ENCODE measurements around the gene DNAJB1.
A peak's percentile ranks its signal among the peaks of the same experiment; 100 is the strongest.

Gene DNAJB1

GRCh38 chr19:14516746-14517438 is 1.3 kb downstream of the DNAJB1 start:
- no peaks in the 10 kb centered on the region for H3K27me3 ChIP-seq (ENCODE audit: control insufficient read depth, insufficient read depth, low read length)
- H3K36me3 ChIP-seq (ENCODE audit: control insufficient read depth, insufficient read depth, low read length), result peaks cover 29% of the 10 kb centered on the region
- H3K4me1 ChIP-seq (ENCODE audit: control insufficient read depth, insufficient read depth, low read length), result peaks cover 17% of the 10 kb centered on the region; the same call in 1 of the 2 replicates
- H3K4me3 ChIP-seq (ENCODE audit: low read depth, low read length), result peak overlapping the region; percentile 94
- no peaks in the 10 kb centered on the region for H3K9me3 ChIP-seq (ENCODE audit: control insufficient read depth, insufficient read depth, low read length)
- H3K9ac ChIP-seq (ENCODE audit: low read depth, low read length), result 0 out of 2 replicates have a peak overlapping the region, but pooled peaks have one; percentile 38
- H3K27ac ChIP-seq (ENCODE audit: low read depth, low read length), result no peak overlapping the region

DNA sequence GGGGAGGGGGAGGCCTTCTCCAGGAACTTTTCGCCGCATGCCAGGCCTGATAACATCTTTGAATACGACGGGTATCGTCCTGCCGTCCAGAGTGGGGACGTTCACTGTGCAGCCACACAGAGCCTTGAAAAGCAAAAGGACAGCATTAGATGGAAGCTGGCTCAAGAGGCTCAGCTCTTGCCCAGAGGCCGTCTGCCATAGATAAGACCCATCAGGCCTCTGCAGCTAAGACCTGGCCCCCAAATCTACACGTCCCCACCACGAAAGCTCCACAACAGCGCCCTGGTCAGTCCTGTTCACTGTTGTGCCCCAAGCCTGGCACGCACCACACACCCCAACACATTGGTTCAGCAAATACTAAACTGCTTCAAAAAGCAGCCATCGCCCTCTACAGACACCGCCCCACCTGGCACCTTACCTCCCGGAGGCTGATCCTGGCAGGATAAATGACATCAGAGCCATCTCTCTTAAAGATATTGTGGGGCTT is 2.1 kb downstream of the DNAJB1 start:
- no peak overlapping the region for H3K27ac ChIP-seq (ENCODE audit: low read depth, low read length)

DNA sequence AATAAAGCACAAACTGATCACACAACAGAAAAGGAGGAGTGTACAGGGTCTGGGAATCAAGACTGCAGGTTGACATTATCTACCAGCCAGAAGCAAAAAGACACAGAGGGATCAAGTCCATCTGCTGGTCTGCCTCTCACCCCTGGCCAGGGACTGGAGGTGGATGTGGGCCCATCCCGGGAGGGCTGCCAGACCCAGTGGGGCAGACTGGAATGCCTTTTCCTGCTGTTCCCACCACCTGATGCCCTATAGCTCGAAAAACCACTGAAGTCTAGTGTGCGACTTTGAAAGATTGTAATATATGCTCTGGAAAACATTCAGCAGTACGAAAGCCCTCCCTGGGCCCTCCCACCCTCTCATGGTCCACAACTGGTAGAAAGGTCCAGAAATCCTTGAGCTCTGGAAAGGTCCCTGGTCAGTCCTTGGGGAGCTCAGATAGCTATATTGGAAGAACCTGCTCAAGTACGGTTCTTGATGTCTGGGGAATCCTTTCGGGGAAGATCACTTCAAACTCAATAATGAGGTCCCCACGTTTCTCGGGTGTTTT is 2.6 kb downstream of the DNAJB1 start:
- H3K27ac ChIP-seq (ENCODE audit: low read depth, low read length), result no peak overlapping the region
- peaks cover 17% of the 10 kb centered on the region; the same call in 1 of the 2 replicates for H3K4me1 ChIP-seq (ENCODE audit: control insufficient read depth, insufficient read depth, low read length)
- H3K9ac ChIP-seq (ENCODE audit: low read depth, low read length), result no peak overlapping the region

More for the DNA sequence above, 2.1 kb downstream of the DNAJB1 start:
- H3K27me3 ChIP-seq (ENCODE audit: control insufficient read depth, insufficient read depth, low read length), result no peaks in the 10 kb centered on the region
- no peaks in the 10 kb centered on the region for H3K9me3 ChIP-seq (ENCODE audit: control insufficient read depth, insufficient read depth, low read length)
- H3K36me3 ChIP-seq (ENCODE audit: control insufficient read depth, insufficient read depth, low read length), result peaks cover 29% of the 10 kb centered on the region
- peaks cover 17% of the 10 kb centered on the region; the same call in 1 of the 2 replicates for H3K4me1 ChIP-seq (ENCODE audit: control insufficient read depth, insufficient read depth, low read length)
- no peak overlapping the region for H3K9ac ChIP-seq (ENCODE audit: low read depth, low read length)
- peak overlapping the region; percentile 94; the same call in 1 of the 2 replicates for H3K4me3 ChIP-seq (ENCODE audit: low read depth, low read length)

DNA sequence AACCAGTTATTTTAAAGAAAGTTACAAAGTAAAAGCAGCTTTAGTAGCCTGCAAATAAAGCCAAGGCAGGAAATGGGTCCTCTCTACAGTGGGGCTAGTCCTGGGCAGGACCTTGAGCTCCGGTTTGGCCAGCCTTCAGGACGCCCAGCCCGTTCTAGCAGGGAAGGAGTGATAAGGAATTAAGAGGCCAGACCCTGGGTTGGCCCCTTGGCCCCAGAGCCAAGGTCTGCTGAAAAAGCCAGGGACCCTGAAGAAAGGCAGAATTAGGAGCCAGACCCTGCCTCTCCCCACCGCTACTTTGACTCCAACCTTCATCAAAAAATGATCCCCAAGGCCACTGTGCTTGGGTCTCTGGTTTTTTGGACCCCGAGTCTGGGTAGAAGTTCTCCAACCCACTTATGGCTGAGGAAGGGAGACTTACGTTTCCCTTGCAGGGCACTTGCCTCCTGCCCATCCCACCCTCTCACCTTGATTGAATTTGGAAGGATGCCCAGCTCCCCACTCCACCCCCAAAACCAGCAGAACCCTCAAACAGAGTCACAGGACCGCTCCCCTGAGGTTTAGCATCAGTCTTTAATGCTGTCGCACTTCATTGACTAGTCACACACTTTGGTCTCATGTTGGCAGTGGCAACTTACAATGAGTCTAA is 3.9 kb downstream of the DNAJB1 start:
- no peak overlapping the region for H3K27ac ChIP-seq (ENCODE audit: low read depth, low read length)
- H3K4me1 ChIP-seq (ENCODE audit: control insufficient read depth, insufficient read depth, low read length), result peaks cover 10% of the 10 kb centered on the region; the same call in 1 of the 2 replicates

More for the DNA sequence above, 2.6 kb downstream of the DNAJB1 start:
- H3K4me3 ChIP-seq (ENCODE audit: low read depth, low read length), result no peak overlapping the region
- H3K27me3 ChIP-seq (ENCODE audit: control insufficient read depth, insufficient read depth, low read length), result no peaks in the 10 kb centered on the region
- no peaks in the 10 kb centered on the region for H3K9me3 ChIP-seq (ENCODE audit: control insufficient read depth, insufficient read depth, low read length)
- peaks cover 29% of the 10 kb centered on the region for H3K36me3 ChIP-seq (ENCODE audit: control insufficient read depth, insufficient read depth, low read length)

DNA sequence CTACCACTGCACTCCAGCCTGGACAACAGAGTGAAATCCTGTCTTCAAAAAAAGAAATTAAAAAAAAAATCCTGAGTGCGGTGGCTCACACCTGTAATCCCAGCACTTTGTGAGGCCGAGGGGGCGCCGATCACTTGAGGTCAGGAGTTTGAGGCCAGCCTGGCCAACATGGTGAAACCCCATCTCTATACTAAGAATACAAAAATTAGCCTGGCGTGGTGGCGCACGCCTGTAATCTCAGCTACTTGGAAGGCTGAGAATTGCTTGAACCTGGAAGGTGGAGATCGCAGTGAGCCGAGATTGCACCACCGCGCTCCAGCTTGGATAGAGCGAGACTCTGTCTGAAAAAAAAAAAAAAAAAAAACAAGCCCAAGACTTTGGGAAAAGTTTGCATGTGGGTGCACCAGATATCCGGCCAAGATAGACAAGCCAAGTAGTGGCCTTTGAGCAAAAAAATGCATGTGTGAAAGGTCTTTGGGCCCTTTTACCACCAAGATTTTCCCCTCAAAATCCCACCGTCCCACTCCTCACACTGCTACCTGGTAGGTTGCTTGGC is 5.7 kb downstream of the DNAJB1 start:
- no peak overlapping the region for H3K27ac ChIP-seq (ENCODE audit: low read depth, low read length)
- no peak overlapping the region for H3K9ac ChIP-seq (ENCODE audit: low read depth, low read length)
- H3K36me3 ChIP-seq (ENCODE audit: control insufficient read depth, insufficient read depth, low read length), result peaks cover 29% of the 10 kb centered on the region
- no peaks in the 10 kb centered on the region for H3K9me3 ChIP-seq (ENCODE audit: control insufficient read depth, insufficient read depth, low read length)
- H3K4me3 ChIP-seq (ENCODE audit: low read depth, low read length), result no peak overlapping the region
- no peaks in the 10 kb centered on the region for H3K27me3 ChIP-seq (ENCODE audit: control insufficient read depth, insufficient read depth, low read length)
- H3K4me1 ChIP-seq (ENCODE audit: control insufficient read depth, insufficient read depth, low read length), result peaks cover 10% of the 10 kb centered on the region; the same call in 1 of the 2 replicates

More for the DNA sequence above, 3.9 kb downstream of the DNAJB1 start:
- H3K9ac ChIP-seq (ENCODE audit: low read depth, low read length), result no peak overlapping the region
- H3K4me3 ChIP-seq (ENCODE audit: low read depth, low read length), result no peak overlapping the region
- peaks cover 29% of the 10 kb centered on the region for H3K36me3 ChIP-seq (ENCODE audit: control insufficient read depth, insufficient read depth, low read length)
- H3K27me3 ChIP-seq (ENCODE audit: control insufficient read depth, insufficient read depth, low read length), result no peaks in the 10 kb centered on the region
- no peaks in the 10 kb centered on the region for H3K9me3 ChIP-seq (ENCODE audit: control insufficient read depth, insufficient read depth, low read length)

DNA sequence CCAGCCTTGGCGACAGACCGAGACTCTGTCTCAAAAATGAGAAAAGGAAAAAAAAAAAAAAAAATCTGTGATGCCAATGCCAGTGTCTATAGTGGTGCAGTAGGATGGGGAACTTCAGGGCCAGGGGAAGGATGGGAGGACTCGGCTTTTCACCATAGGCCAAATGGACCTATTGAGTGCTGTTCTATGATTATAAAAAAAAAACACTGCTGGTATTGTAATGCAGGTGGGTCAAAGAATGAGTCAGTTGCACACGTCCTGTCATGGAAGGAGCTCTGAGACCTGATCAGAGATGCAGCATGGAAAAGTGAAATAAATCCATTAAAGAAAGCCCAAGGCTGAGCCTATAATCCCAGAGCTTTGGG is 7.0 kb downstream of the DNAJB1 start:
- no peaks in the 10 kb centered on the region for H3K9me3 ChIP-seq (ENCODE audit: control insufficient read depth, insufficient read depth, low read length)
- no peak overlapping the region for H3K27ac ChIP-seq (ENCODE audit: low read depth, low read length)
- no peak overlapping the region for H3K4me3 ChIP-seq (ENCODE audit: low read depth, low read length)
- peaks cover 22% of the 10 kb centered on the region for H3K36me3 ChIP-seq (ENCODE audit: control insufficient read depth, insufficient read depth, low read length)
- H3K4me1 ChIP-seq (ENCODE audit: control insufficient read depth, insufficient read depth, low read length), result 0 out of 2 replicates have a peak, but pooled peaks cover 2% of the 10 kb centered on the region
- H3K9ac ChIP-seq (ENCODE audit: low read depth, low read length), result no peak overlapping the region
- no peaks in the 10 kb centered on the region for H3K27me3 ChIP-seq (ENCODE audit: control insufficient read depth, insufficient read depth, low read length)

- H3K4me1 ChIP-seq (ENCODE audit: control insufficient read depth, insufficient read depth, low read length), result peaks cover 2% of the 10 kb centered on the region; the same call in 1 of the 2 replicates
Observed at GRCh38 chr19:14510311-14511228, 7.6 kb downstream of the DNAJB1 start.

DNA sequence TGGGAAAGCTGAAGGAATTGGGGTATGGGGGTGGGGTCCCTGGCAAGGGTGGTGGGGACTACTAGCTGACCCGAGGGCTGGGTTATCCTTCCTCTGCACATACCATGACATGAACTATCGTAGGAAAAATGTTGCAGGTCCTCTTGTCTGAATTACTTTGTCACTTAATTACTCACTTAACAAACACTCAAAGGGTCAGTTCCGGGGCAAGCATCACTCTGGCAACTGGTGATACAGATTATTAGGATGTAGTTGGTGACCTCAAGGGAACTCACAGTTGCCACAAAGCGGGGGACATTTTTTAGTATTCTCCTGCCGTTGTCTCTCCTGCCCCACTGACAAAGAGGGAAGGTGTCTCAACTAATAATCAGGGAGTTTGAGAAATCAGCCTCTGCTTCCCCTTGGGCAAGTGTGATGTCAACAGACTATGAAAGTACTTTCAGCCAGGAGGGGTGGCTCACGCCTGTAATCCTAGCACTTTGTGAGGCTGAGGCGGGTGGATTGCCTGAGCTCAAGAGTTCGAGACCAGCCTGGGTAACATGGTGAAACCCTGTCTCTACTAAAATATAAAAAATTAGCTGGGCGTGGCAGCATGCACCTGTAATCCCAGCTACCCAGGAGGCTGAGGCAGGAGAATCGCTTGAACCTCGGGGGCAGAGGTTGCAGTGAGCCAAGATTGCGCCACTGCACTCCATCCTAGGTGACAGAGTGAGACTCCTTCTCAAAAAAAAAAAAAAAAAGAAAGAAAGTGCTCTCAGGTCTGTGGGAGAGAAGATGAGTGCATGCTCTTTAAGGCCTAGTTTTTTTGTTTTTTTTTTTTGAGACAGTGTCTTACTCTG is 10.3 kb downstream of the DNAJB1 start:
- Histone ChIP-seq H3K27me3 (ENCODE audit: control insufficient read depth, insufficient read depth, low read length) (no peaks in the 10 kb centered on the region), H3K4me1 (ENCODE audit: control insufficient read depth, insufficient read depth, low read length) (peaks cover 2% of the 10 kb centered on the region; the same call in 1 of the 2 replicates), H3K9ac (ENCODE audit: low read depth, low read length) (no peak overlapping the region), H3K27ac (ENCODE audit: low read depth, low read length) (no peak overlapping the region), H3K9me3 (ENCODE audit: control insufficient read depth, insufficient read depth, low read length) (no peaks in the 10 kb centered on the region), H3K4me3 (ENCODE audit: low read depth, low read length) (no peak overlapping the region), H3K36me3 (ENCODE audit: control insufficient read depth, insufficient read depth, low read length) (no peaks in the 10 kb centered on the region)

More at GRCh38 chr19:14510311-14511228, 7.6 kb downstream of the DNAJB1 start:
- Histone ChIP-seq H3K27me3 (ENCODE audit: control insufficient read depth, insufficient read depth, low read length) (no peaks in the 10 kb centered on the region), H3K9me3 (ENCODE audit: control insufficient read depth, insufficient read depth, low read length) (no peaks in the 10 kb centered on the region), H3K36me3 (ENCODE audit: control insufficient read depth, insufficient read depth, low read length) (peaks cover 16% of the 10 kb centered on the region), H3K27ac (ENCODE audit: low read depth, low read length) (no peak overlapping the region), H3K9ac (ENCODE audit: low read depth, low read length) (no peak overlapping the region), H3K4me3 (ENCODE audit: low read depth, low read length) (no peak overlapping the region)

GRCh38 chr19:14505488-14506239 is 12.5 kb downstream of the DNAJB1 start:
- H3K9ac ChIP-seq (ENCODE audit: low read depth, low read length), result no peak overlapping the region
- H3K4me3 ChIP-seq (ENCODE audit: low read depth, low read length), result no peak overlapping the region
- no peak overlapping the region for H3K27ac ChIP-seq (ENCODE audit: low read depth, low read length)

More at GRCh38 chr19:14505488-14506239, 12.5 kb downstream of the DNAJB1 start:
- no peaks in the 10 kb centered on the region for H3K9me3 ChIP-seq (ENCODE audit: control insufficient read depth, insufficient read depth, low read length)
- H3K27me3 ChIP-seq (ENCODE audit: control insufficient read depth, insufficient read depth, low read length), result no peaks in the 10 kb centered on the region
- H3K4me1 ChIP-seq (ENCODE audit: control insufficient read depth, insufficient read depth, low read length), result peaks cover 2% of the 10 kb centered on the region; the same call in 1 of the 2 replicates
- no peaks in the 10 kb centered on the region for H3K36me3 ChIP-seq (ENCODE audit: control insufficient read depth, insufficient read depth, low read length)
